Mammary epithelial cell (primary cell): ENCODE results near the gene L2HGDH.

Source experiments
- EZH2 ChIP-seq: IDR thresholded peaks from 2 replicates; pipeline ENCODE4 v1.6.1; 2012; ENCODE audit warnings: low read length, inconsistent platforms, borderline replicate concordance
- TF ChIP-seq, protein P1 (sequence below), 2 donors: IDR thresholded peaks in 1 of 2; conservative IDR thresholded peaks in 1 of 2; 2 replicates each; pipeline ENCODE4 v1.5.1; 2011 to 2012; ENCODE audit warnings: inconsistent platforms in 2 of 2, low read length in 2 of 2, mild to moderate bottlenecking in 2 of 2, control low read depth in 1 of 2, low read depth in 1 of 2; ENCODE audit not compliant: insufficient read depth in 1 of 2; ENCODE audit errors: extremely low read depth in 1 of 2

DNA sequence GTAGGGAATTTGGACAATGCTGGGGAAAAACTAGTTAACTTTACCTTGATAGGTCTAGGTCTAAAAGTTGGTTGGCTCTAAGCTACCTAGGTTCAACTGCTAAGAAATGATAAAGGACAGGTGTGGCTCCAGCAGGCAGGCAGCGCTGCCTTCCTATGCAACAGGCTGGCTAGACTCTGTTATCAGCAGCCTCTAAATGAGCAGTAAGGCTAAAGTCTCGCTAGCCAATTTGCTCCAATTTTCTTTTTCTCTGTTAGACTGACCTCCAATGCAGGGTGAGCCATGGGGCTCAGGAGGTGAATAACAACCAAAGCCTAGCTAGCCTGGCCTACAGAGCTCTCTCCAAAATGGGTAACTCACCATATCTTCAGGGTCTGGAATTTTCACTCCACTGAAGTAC is 26.6 kb upstream of the L2HGDH start:
- TF ChIP-seq, protein P1, sequence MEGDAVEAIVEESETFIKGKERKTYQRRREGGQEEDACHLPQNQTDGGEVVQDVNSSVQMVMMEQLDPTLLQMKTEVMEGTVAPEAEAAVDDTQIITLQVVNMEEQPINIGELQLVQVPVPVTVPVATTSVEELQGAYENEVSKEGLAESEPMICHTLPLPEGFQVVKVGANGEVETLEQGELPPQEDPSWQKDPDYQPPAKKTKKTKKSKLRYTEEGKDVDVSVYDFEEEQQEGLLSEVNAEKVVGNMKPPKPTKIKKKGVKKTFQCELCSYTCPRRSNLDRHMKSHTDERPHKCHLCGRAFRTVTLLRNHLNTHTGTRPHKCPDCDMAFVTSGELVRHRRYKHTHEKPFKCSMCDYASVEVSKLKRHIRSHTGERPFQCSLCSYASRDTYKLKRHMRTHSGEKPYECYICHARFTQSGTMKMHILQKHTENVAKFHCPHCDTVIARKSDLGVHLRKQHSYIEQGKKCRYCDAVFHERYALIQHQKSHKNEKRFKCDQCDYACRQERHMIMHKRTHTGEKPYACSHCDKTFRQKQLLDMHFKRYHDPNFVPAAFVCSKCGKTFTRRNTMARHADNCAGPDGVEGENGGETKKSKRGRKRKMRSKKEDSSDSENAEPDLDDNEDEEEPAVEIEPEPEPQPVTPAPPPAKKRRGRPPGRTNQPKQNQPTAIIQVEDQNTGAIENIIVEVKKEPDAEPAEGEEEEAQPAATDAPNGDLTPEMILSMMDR (conservative IDR thresholded peaks at IDR 0.05 in 1 of 2, IDR thresholded peaks at IDR 0.05 in 1 of 2; ENCODE audit: extremely low read depth in 1 of 2, insufficient read depth in 1 of 2, low read depth in 1 of 2, low read length in 2 of 2), result no peak
- TF ChIP-seq EZH2, result no peak
